ENCODE results near the gene SLC25A33.
"Not testable (repeated sequence)": the region's sequence is repeated elsewhere in the genome, so short reads cannot be mapped to it uniquely, and the experiment has no call there.

Gene SLC25A33

DNA sequence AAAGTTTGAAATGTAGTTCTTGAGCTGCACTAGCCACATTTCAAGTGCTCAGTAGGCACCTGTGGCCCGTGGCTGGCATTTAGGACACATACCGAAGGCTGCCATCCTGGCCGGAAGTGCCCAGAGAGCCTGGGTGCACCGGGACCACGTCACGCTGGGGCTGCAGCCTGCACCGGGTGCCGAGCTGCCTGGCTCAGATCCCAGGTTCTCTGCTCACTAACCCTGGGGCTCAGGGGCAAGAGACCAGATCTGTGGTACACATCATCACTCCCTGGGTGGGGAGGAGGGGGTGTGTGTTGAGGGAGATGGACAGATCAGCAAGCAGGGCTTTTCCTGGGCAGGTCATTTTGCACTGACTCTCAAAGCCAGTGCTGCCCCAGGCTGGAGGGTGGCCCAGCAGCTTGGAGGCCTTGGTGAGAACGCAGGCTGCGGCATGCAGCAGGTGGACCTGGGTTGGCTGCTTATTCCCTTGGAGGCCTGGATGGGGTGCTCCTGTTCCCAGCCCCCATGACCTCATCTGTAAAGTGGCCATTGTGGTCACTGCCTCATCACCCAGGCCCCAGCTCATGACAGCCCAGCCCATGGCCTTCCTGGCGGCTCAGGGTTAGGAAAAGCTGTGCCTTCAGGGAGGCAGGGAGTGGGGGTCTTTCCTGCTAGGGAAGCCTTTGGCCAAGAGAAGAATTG, 73.0 kb downstream of the SLC25A33 start:
- Histone ChIP-seq H3K27ac (ENCODE audit: low read depth, low read length, severe bottlenecking) (no peak overlapping the region), H3K36me3 (ENCODE audit: control insufficient read depth, insufficient read depth, low read length) (peaks cover 41% of the 10 kb centered on the region), H3K4me3 (ENCODE audit: extremely low read depth, insufficient read depth, low read length, poor library complexity, severe bottlenecking) (no peak overlapping the region), H3K9me3 (ENCODE audit: control insufficient read depth, low read length) (no peaks in the 10 kb centered on the region), H3K4me1 (ENCODE audit: control insufficient read depth, insufficient read depth, low read length, poor library complexity, severe bottlenecking) (no peaks in the 10 kb centered on the region)
- WGBS, 2 experiments (ENCODE audit: insufficient coverage in 2 of 2): 94 to 99% methylated on average over 9 of the region's 11 CpGs

GRCh38 chr1:9612871-9613624, 73.8 kb downstream of the SLC25A33 start:
- Histone ChIP-seq H3K9me3 (ENCODE audit: control insufficient read depth, low read length) (no peaks in the 10 kb centered on the region), H3K4me1 (ENCODE audit: control insufficient read depth, insufficient read depth, low read length, poor library complexity, severe bottlenecking) (no peaks in the 10 kb centered on the region), H3K27ac (ENCODE audit: low read depth, low read length, severe bottlenecking) (no peak overlapping the region), H3K4me3 (ENCODE audit: extremely low read depth, insufficient read depth, low read length, poor library complexity, severe bottlenecking) (no peak overlapping the region), H3K36me3 (ENCODE audit: control insufficient read depth, insufficient read depth, low read length) (peaks cover 38% of the 10 kb centered on the region)
- 93 to 95% methylated on average over 19 to 20 of the region's 20 CpGs for WGBS, 2 experiments (ENCODE audit: insufficient coverage in 2 of 2)

DNA sequence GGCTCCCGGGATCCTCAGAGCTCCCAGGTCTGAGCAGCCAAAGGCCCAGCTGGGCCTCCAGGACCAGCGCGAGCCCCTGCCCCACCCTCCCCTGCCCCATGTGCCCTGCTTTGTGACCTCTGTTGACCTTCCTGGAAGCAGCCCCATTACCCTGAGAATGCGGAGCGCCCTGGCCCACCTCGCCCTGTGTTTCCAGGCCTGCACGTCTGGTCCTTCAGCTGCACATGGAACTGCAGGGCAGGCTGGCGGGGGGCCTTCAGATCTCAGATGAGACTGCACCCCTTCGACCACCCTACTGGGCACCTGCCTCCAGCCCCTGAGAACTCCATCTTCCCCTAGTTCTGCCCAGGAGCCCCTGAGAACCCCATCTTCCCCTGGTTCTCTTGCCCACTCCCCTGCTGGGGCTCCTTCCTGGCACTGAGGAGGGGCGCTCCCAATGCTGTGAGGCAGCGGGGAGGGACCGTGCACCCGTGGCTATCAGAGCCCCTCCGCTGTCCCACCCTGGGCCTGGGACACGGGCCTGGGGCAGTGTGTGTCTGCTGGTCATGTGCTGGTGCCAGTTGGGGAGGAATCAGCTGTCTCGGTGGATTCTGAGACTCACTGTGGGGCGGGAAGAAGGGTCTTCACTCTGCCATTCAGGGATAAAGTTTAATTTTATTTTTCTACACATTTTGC, 74.5 kb downstream of the SLC25A33 start:
- peaks cover 32% of the 10 kb centered on the region for H3K36me3 ChIP-seq (ENCODE audit: control insufficient read depth, insufficient read depth, low read length)
- WGBS, 2 experiments (ENCODE audit: insufficient coverage in 2 of 2): 91 to 95% methylated on average over 11 to 14 of the region's 17 CpGs
- H3K9me3 ChIP-seq (ENCODE audit: control insufficient read depth, low read length): no peaks in the 10 kb centered on the region
- no peak overlapping the region for H3K27ac ChIP-seq (ENCODE audit: low read depth, low read length, severe bottlenecking)
- H3K4me1 ChIP-seq (ENCODE audit: control insufficient read depth, insufficient read depth, low read length, poor library complexity, severe bottlenecking): no peaks in the 10 kb centered on the region
- no peak overlapping the region for H3K4me3 ChIP-seq (ENCODE audit: extremely low read depth, insufficient read depth, low read length, poor library complexity, severe bottlenecking)

DNA sequence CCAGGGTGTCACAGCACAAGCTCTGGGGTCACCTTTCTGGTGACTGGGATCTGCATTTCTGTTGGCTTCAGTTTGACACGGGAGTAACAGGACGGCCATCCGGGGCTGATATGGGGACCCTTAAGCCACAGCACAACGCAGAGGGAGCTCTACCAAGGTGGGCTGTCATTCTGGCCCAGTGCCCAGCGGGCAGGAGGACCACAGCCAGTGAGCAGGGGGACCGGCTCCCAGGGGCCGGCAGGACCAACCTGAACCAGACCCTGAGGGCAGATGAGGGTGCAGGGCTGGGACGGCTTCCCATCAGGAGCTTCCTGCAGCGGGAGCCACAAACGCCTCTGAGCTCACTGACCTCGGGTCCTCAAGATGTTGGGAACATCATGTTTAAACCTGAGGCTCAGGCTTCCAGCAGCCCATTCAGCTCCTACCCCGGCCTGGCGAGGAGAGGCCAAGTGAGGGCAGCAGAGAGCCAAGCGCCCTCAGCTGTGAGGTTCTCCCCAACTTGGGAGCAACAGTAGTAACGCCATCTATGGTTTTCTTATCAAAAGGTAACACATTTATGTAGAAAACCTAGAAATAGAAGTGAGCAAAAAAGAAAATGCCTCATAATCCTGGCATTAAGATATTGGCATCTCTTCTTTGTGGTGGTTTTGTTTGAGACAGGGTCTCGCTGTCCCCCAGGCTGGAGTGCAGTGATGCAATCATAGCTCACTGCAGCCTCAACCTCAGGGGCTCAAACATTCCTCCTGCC, 76.2 kb downstream of the SLC25A33 start:
- 73 to 76% methylated on average over 13 to 16 of the region's 16 CpGs for WGBS, 2 experiments (ENCODE audit: insufficient coverage in 2 of 2)
- H3K4me1 ChIP-seq (ENCODE audit: control insufficient read depth, insufficient read depth, low read length, poor library complexity, severe bottlenecking): no peaks in the 10 kb centered on the region
- H3K9me3 ChIP-seq (ENCODE audit: control insufficient read depth, low read length): no peaks in the 10 kb centered on the region
- H3K27ac ChIP-seq (ENCODE audit: low read depth, low read length, severe bottlenecking): no peak overlapping the region
- no peak overlapping the region for H3K4me3 ChIP-seq (ENCODE audit: extremely low read depth, insufficient read depth, low read length, poor library complexity, severe bottlenecking)
- peaks cover 24% of the 10 kb centered on the region for H3K36me3 ChIP-seq (ENCODE audit: control insufficient read depth, insufficient read depth, low read length)

GRCh38 chr1:9618909-9619679, 79.8 kb downstream of the SLC25A33 start:
- no peak overlapping the region for H3K4me3 ChIP-seq (ENCODE audit: extremely low read depth, insufficient read depth, low read length, poor library complexity, severe bottlenecking)
- no peaks in the 10 kb centered on the region for H3K36me3 ChIP-seq (ENCODE audit: control insufficient read depth, insufficient read depth, low read length)
- H3K4me1 ChIP-seq (ENCODE audit: control insufficient read depth, insufficient read depth, low read length, poor library complexity, severe bottlenecking): no peaks in the 10 kb centered on the region
- no peak overlapping the region for H3K27ac ChIP-seq (ENCODE audit: low read depth, low read length, severe bottlenecking)
- 89 to 92% methylated on average over 14 to 17 of the region's 18 CpGs for WGBS, 2 experiments (ENCODE audit: insufficient coverage in 2 of 2)
- no peaks in the 10 kb centered on the region for H3K9me3 ChIP-seq (ENCODE audit: control insufficient read depth, low read length)

GRCh38 chr1:9621032-9621431, 81.8 kb downstream of the SLC25A33 start:
- H3K4me3 ChIP-seq (ENCODE audit: extremely low read depth, insufficient read depth, low read length, poor library complexity, severe bottlenecking): no peak overlapping the region
- H3K36me3 ChIP-seq (ENCODE audit: control insufficient read depth, insufficient read depth, low read length): no peaks in the 10 kb centered on the region
- H3K27ac ChIP-seq (ENCODE audit: low read depth, low read length, severe bottlenecking): no peak overlapping the region
- no peaks in the 10 kb centered on the region for H3K9me3 ChIP-seq (ENCODE audit: control insufficient read depth, low read length)
- H3K4me1 ChIP-seq (ENCODE audit: control insufficient read depth, insufficient read depth, low read length, poor library complexity, severe bottlenecking): no peaks in the 10 kb centered on the region

GRCh38 chr1:9624081-9624480, 84.8 kb downstream of the SLC25A33 start:
- no peaks in the 10 kb centered on the region for H3K4me1 ChIP-seq (ENCODE audit: control insufficient read depth, insufficient read depth, low read length, poor library complexity, severe bottlenecking)
- no peaks in the 10 kb centered on the region for H3K36me3 ChIP-seq (ENCODE audit: control insufficient read depth, insufficient read depth, low read length)
- WGBS, 2 experiments (ENCODE audit: insufficient coverage in 2 of 2): 70 to 92% methylated on average over 1 of the region's 2 CpGs
- no peaks in the 10 kb centered on the region for H3K9me3 ChIP-seq (ENCODE audit: control insufficient read depth, low read length)
- no peak overlapping the region for H3K27ac ChIP-seq (ENCODE audit: low read depth, low read length, severe bottlenecking)
- no peak overlapping the region for H3K4me3 ChIP-seq (ENCODE audit: extremely low read depth, insufficient read depth, low read length, poor library complexity, severe bottlenecking)

DNA sequence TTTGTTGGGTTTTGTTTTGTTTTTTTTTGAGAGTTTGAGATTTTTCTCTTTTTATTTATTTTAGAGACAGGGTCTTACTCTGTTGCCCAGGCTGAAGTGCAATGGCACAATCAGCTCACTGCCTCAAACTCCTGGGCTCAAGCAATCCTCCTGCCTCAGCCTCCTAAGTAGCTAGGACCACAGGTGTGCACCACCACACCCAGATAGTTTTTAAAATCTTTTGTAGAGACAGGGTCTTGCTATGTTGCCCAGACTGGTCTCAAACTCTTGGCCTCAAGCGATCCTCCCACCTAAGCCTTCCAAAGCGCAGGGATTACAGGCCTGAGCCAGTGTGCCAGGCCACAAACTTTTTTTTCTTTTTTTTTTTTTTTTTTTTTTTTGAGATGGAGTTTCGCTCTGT, 85.8 kb downstream of the SLC25A33 start:
- not testable (repeated sequence) for H3K4me3 ChIP-seq (ENCODE audit: extremely low read depth, insufficient read depth, low read length, poor library complexity, severe bottlenecking); H3K36me3 ChIP-seq (ENCODE audit: control insufficient read depth, insufficient read depth, low read length); H3K4me1 ChIP-seq (ENCODE audit: control insufficient read depth, insufficient read depth, low read length, poor library complexity, severe bottlenecking); H3K9me3 ChIP-seq (ENCODE audit: control insufficient read depth, low read length); H3K27ac ChIP-seq (ENCODE audit: low read depth, low read length, severe bottlenecking)
- 93 to 100% methylated on average over 1 to 2 of the region's 3 CpGs for WGBS, 2 experiments (ENCODE audit: insufficient coverage in 2 of 2)

DNA sequence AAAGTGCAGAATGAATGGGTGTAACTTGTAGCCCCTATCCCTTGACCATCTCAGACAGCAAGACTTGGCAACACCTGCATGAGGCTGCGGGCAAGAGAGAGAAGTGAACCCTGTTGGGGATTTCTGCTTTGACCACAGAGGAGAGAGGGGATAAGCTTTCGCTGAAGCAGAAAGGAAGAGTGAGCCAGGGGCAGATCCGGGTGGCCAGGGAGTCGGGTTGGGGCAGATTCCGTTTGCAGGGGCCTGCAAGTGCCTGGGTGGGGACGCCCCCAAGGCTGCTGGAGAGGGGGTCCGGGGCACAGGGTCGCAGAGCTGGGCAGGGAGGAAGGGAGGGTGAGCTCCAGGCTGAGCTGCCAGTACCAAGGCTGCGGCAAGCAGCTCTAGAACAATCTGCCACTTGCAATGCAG, 86.9 kb downstream of the SLC25A33 start:
- Histone ChIP-seq H3K9me3 (ENCODE audit: control insufficient read depth, low read length) (no peaks in the 10 kb centered on the region), H3K4me3 (ENCODE audit: extremely low read depth, insufficient read depth, low read length, poor library complexity, severe bottlenecking) (no peak overlapping the region), H3K4me1 (ENCODE audit: control insufficient read depth, insufficient read depth, low read length, poor library complexity, severe bottlenecking) (no peaks in the 10 kb centered on the region), H3K36me3 (ENCODE audit: control insufficient read depth, insufficient read depth, low read length) (no peaks in the 10 kb centered on the region), H3K27ac (ENCODE audit: low read depth, low read length, severe bottlenecking) (no peak overlapping the region)
- 89 to 91% methylated on average over 4 to 9 of the region's 9 CpGs for WGBS, 2 experiments (ENCODE audit: insufficient coverage in 2 of 2)

Data from mesodermal cell (in vitro differentiated cells).